ENCODE measurements around the gene CSPG4.
"Not testable (repeated sequence)": the region's sequence is repeated elsewhere in the genome, so short reads cannot be mapped to it uniquely, and the experiment has no call there.

The CSPG4 gene

DNA sequence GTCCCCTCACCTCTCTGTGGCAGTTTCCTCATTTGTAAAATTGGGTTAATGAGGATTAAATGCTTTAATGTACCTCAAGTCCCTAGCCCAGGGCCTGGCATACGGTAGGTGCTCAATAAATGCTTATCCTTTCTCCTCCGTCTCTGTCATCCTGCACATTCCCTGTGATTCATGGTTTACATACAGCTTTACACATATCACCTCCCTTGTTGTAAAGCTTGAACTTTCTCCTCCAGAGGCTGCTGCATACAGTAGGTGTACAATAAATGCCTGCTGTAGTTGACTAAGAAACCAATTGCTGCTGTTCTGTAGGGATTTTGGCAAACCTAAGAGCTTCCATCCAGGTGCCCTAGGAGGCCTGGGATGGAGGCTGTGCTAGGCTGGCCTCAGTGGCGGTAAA, 1.5 kb upstream of the CSPG4 start:
- Histone ChIP-seq H3K9ac (ENCODE audit: low read depth in 1 of 2, low read length in 2 of 2) (no peak overlapping the region), H3K27me3 (ENCODE audit: control insufficient read depth in 2 of 2, insufficient read depth in 2 of 2, low read length in 2 of 2) (no peaks in the 10 kb centered on the region), H3K9me3 (ENCODE audit: control insufficient read depth in 2 of 2, low read length in 2 of 2) (no peaks in the 10 kb centered on the region), H3K27ac (ENCODE audit: low read depth in 2 of 2, low read length in 2 of 2) (no peak overlapping the region), H3K36me3 (ENCODE audit: control insufficient read depth in 2 of 2, insufficient read depth in 2 of 2, low read length in 2 of 2) (no peaks in the 10 kb centered on the region), H3K4me1 (ENCODE audit: control insufficient read depth in 2 of 2, insufficient read depth in 2 of 2, low read length in 2 of 2) (peaks cover 9 to 11% of the 10 kb centered on the region in 2 donors), H3K4me3 (ENCODE audit: low read length in 2 of 2) (no peak overlapping the region)

DNA sequence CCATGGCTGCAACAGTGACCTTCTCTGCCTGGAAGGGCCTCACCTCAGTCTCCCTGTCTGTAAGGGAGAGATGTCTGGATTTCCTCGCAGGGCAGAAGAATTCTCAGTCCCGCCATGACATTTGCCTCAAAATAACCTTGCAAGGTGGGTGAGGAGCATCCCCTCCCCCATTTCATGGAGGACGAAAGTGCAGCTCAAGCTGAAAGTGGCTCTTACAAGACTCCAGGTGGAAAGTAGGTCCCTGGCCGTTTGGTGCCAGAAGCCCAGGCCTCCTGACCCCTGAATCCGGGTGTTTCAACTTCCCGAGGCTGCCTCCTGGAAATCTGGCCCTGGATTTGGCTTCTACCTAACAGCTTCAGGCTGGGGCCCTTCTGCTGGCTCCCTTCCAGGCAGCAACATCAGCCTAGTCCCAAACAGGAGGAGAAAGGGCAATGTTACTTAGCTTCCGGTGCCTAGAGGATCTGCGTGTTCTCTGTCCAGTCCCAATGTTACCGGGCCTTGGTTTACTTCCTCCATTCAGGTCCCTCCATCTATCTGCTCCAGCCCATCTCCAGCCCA, 769 bp upstream of the CSPG4 start:
- no peaks in the 10 kb centered on the region for H3K36me3 ChIP-seq (ENCODE audit: control insufficient read depth in 2 of 2, insufficient read depth in 2 of 2, low read length in 2 of 2)
- H3K27me3 ChIP-seq (ENCODE audit: control insufficient read depth in 2 of 2, insufficient read depth in 2 of 2, low read length in 2 of 2) = no peaks in the 10 kb centered on the region
- peak overlapping the region; percentile 4 to 75 for H3K27ac ChIP-seq (ENCODE audit: low read depth in 2 of 2, low read length in 2 of 2)
- H3K4me1 ChIP-seq (ENCODE audit: control insufficient read depth in 2 of 2, insufficient read depth in 2 of 2, low read length in 2 of 2) = peaks cover 9 to 12% of the 10 kb centered on the region in 2 donors
- H3K9me3 ChIP-seq (ENCODE audit: control insufficient read depth in 2 of 2, low read length in 2 of 2) = no peaks in the 10 kb centered on the region
- no peak overlapping the region for H3K4me3 ChIP-seq (ENCODE audit: low read length in 2 of 2)
- H3K9ac ChIP-seq (ENCODE audit: low read depth in 1 of 2, low read length in 2 of 2) = no peak overlapping the region

DNA sequence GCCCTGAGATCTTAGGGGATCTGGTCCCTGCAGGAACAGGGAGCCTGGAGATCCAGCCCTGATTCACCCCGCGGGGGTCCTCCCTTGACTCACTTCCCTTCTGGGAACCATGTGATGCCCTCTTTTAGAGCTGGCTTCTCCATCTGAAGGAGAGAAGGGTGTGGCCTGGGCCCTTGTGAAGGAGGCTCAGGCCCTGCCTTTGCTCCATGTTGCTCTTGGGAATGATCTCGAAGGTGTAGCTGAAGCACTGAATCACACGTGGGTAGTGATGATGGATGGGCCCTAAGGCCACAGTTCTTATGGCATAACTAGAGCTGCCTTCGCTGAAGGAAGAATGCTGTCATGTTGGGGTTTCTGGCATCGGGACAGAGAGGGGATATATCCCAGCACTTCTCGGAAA, 1.2 kb downstream of the CSPG4 start:
- not testable (repeated sequence) for H3K9me3 ChIP-seq (ENCODE audit: control insufficient read depth in 2 of 2, low read length in 2 of 2); H3K36me3 ChIP-seq (ENCODE audit: control insufficient read depth in 2 of 2, insufficient read depth in 2 of 2, low read length in 2 of 2); H3K27ac ChIP-seq (ENCODE audit: low read depth in 2 of 2, low read length in 2 of 2); H3K9ac ChIP-seq (ENCODE audit: low read depth in 1 of 2, low read length in 2 of 2); H3K27me3 ChIP-seq (ENCODE audit: control insufficient read depth in 2 of 2, insufficient read depth in 2 of 2, low read length in 2 of 2)
- Histone ChIP-seq H3K4me3 (ENCODE audit: low read length in 2 of 2) (peak overlapping the region in 1 of 2 donors; percentile 42), H3K4me1 (ENCODE audit: control insufficient read depth in 2 of 2, insufficient read depth in 2 of 2, low read length in 2 of 2) (peaks cover 9 to 12% of the 10 kb centered on the region in 2 donors)

DNA sequence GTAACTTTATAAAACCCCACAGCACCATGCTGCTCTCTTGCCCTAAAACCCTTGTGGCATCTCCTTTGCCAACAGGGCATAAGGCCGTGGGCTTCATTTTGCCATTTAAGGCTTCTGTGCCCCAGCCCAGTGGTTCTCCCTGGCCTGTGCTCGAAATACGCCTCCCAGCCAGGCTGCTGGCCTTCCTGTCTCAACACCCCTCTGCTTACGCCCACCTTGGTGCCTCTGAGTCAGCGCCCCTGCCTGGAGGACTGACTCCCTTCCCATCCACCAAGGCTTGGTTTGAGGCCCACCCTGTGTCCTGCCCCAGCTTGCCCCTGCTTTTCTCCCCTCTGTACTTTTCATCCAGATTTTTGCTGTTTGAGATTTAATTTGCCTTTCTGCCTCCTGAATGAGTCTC, 1.8 kb downstream of the CSPG4 start:
- H3K4me3 ChIP-seq (ENCODE audit: low read length in 2 of 2); H3K9me3 ChIP-seq (ENCODE audit: control insufficient read depth in 2 of 2, low read length in 2 of 2); H3K36me3 ChIP-seq (ENCODE audit: control insufficient read depth in 2 of 2, insufficient read depth in 2 of 2, low read length in 2 of 2); H3K9ac ChIP-seq (ENCODE audit: low read depth in 1 of 2, low read length in 2 of 2); H3K27me3 ChIP-seq (ENCODE audit: control insufficient read depth in 2 of 2, insufficient read depth in 2 of 2, low read length in 2 of 2); H3K27ac ChIP-seq (ENCODE audit: low read depth in 2 of 2, low read length in 2 of 2): not testable (repeated sequence)
- peaks cover 9 to 12% of the 10 kb centered on the region in 2 donors for H3K4me1 ChIP-seq (ENCODE audit: control insufficient read depth in 2 of 2, insufficient read depth in 2 of 2, low read length in 2 of 2)

DNA sequence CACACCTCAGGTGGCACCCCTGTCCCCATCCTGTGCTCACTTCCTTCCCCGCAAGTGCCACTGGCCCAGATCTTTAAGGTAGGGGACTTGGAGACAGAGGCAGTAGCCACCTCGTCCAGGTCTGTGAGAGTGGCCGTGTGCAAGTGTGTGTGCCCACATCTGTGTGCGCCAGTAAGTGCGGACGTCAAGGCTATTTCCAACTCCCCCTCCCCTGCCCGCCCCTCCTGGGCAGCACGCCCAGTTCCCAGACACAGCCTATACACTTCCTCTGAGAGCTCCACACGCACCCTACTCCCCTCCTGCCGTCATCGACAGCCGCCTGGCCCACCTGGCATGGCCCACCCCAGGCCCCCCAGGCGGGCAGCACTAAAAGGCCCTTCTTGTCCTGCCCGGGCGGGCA, 3.2 kb downstream of the CSPG4 start:
- not testable (repeated sequence) for H3K4me3 ChIP-seq (ENCODE audit: low read length in 2 of 2); H3K9ac ChIP-seq (ENCODE audit: low read depth in 1 of 2, low read length in 2 of 2)

DNA sequence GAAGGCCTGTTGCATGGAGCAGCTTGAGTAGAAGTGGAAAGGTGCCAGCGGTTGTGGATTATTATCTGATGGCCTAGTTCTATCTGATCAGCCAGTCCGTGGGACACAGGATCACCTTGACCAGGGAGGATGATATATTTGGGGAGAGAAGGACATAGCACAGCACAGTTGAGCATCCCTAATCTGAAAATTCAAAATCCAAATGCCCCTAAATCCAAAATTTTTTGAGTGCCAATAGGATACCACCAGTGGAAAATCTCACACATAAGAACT, 6.0 kb downstream of the CSPG4 start:
- no peak overlapping the region for H3K4me3 ChIP-seq (ENCODE audit: low read length in 2 of 2)
- H3K4me1 ChIP-seq (ENCODE audit: control insufficient read depth in 2 of 2, insufficient read depth in 2 of 2, low read length in 2 of 2) = peaks cover 0 to 4% of the 10 kb centered on the region in 2 donors
- H3K9me3 ChIP-seq (ENCODE audit: control insufficient read depth in 2 of 2, low read length in 2 of 2) = no peaks in the 10 kb centered on the region
- H3K9ac ChIP-seq (ENCODE audit: low read depth in 1 of 2, low read length in 2 of 2) = no peak overlapping the region
- H3K36me3 ChIP-seq (ENCODE audit: control insufficient read depth in 2 of 2, insufficient read depth in 2 of 2, low read length in 2 of 2) = no peaks in the 10 kb centered on the region
- H3K27me3 ChIP-seq (ENCODE audit: control insufficient read depth in 2 of 2, insufficient read depth in 2 of 2, low read length in 2 of 2) = no peaks in the 10 kb centered on the region
- H3K27ac ChIP-seq (ENCODE audit: low read depth in 2 of 2, low read length in 2 of 2) = no peak overlapping the region

More for the DNA sequence above, 3.2 kb downstream of the CSPG4 start:
- peak overlapping the region; percentile 51 to 61 for H3K27ac ChIP-seq (ENCODE audit: low read depth in 2 of 2, low read length in 2 of 2)
- H3K4me1 ChIP-seq (ENCODE audit: control insufficient read depth in 2 of 2, insufficient read depth in 2 of 2, low read length in 2 of 2); H3K36me3 ChIP-seq (ENCODE audit: control insufficient read depth in 2 of 2, insufficient read depth in 2 of 2, low read length in 2 of 2); H3K9me3 ChIP-seq (ENCODE audit: control insufficient read depth in 2 of 2, low read length in 2 of 2); H3K27me3 ChIP-seq (ENCODE audit: control insufficient read depth in 2 of 2, insufficient read depth in 2 of 2, low read length in 2 of 2): not testable (repeated sequence)

DNA sequence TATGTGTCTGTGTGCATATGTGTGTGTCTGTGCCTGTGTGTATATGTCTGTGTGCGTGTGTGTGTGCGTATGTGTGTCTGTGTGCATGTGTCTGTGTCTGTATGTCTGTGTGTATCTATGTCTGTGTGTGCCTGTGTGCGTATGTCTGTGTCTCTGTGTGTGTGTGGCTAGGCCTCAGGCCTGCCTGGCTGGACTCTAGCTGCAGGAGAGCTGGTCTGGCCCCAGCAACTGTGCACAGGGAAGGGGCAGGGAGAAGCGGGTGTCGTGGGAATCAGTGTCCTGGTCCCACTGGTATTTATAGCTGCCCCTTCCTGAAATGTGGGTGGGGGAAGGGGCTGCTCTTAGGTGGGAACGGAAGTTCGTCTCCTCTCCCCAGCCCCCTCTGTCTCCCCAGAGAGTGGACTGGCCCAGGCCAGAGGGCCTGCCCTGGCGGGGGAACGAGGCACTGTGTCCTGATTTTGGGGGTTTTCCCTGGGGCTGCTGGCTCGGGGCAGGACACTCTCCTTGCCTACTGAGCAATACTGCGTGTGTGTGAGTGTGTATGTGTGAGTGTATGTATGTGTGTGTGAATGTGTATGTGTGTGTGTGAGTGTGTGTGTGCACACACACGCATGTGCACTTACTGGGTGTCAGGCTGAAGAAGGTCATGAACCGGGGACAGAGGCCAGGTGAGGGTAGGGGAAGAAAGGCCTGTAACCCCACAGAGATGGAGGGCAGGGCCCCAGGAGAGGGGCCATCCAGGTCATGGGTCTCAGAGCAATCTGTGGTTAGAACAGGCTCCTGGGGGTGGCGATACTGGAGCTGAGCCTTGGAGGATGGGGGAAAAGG, 6.6 kb downstream of the CSPG4 start:
- no peak overlapping the region for H3K4me3 ChIP-seq (ENCODE audit: low read length in 2 of 2)
- no peaks in the 10 kb centered on the region for H3K9me3 ChIP-seq (ENCODE audit: control insufficient read depth in 2 of 2, low read length in 2 of 2)
- H3K27me3 ChIP-seq (ENCODE audit: control insufficient read depth in 2 of 2, insufficient read depth in 2 of 2, low read length in 2 of 2) = no peaks in the 10 kb centered on the region
- H3K4me1 ChIP-seq (ENCODE audit: control insufficient read depth in 2 of 2, insufficient read depth in 2 of 2, low read length in 2 of 2) = peaks cover under 1 to 4% of the 10 kb centered on the region in 2 donors
- no peaks in the 10 kb centered on the region for H3K36me3 ChIP-seq (ENCODE audit: control insufficient read depth in 2 of 2, insufficient read depth in 2 of 2, low read length in 2 of 2)
- no peak overlapping the region for H3K27ac ChIP-seq (ENCODE audit: low read depth in 2 of 2, low read length in 2 of 2)
- no peak overlapping the region for H3K9ac ChIP-seq (ENCODE audit: low read depth in 1 of 2, low read length in 2 of 2)

DNA sequence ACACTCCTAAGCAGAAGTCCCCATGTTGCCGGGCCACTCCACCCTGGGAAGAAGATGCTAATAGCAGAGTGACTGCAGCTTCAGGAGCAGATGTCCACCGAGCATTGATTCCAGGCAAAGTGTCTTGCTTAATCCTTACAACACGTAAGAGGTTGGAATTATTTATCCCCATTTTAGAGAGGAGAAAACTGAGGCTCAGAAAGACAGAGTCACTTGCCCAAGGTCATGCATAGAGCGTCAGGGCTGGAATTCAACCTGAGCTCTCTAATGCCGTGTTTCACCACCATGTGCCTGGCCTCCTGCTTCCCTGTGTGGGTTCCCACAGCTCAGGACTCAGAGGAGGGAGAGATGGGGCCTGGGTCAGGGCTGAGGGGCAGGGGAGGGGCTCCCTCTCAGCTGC, 7.3 kb downstream of the CSPG4 start:
- H3K27ac ChIP-seq (ENCODE audit: low read depth in 2 of 2, low read length in 2 of 2); H3K27me3 ChIP-seq (ENCODE audit: control insufficient read depth in 2 of 2, insufficient read depth in 2 of 2, low read length in 2 of 2); H3K9me3 ChIP-seq (ENCODE audit: control insufficient read depth in 2 of 2, low read length in 2 of 2); H3K4me3 ChIP-seq (ENCODE audit: low read length in 2 of 2); H3K36me3 ChIP-seq (ENCODE audit: control insufficient read depth in 2 of 2, insufficient read depth in 2 of 2, low read length in 2 of 2); H3K9ac ChIP-seq (ENCODE audit: low read depth in 1 of 2, low read length in 2 of 2); H3K4me1 ChIP-seq (ENCODE audit: control insufficient read depth in 2 of 2, insufficient read depth in 2 of 2, low read length in 2 of 2): not testable (repeated sequence)

DNA sequence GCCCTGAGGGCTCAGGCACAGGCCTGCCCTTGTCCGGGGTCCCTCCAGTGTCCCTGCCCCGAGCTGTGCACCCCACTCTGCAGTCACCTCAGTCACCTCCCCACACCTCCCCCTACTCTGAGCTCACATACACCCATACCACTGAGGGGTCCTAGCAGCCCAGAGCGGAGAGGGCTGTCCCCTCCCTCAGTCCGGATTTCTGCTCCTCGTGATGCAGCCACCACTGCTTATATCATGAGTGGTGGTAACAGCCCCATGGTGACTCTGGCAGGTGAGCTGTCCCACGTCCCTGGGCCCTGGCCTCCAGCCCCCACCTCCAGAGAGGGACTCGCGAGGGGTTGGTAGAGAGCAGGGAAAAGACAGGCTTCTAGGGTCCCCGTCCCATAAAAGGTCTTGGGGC, 8.0 kb downstream of the CSPG4 start:
- peaks cover 7 to 8% of the 10 kb centered on the region in 2 donors for H3K4me1 ChIP-seq (ENCODE audit: control insufficient read depth in 2 of 2, insufficient read depth in 2 of 2, low read length in 2 of 2)
- H3K9ac ChIP-seq (ENCODE audit: low read depth in 1 of 2, low read length in 2 of 2) = no peak overlapping the region
- no peaks in the 10 kb centered on the region for H3K27me3 ChIP-seq (ENCODE audit: control insufficient read depth in 2 of 2, insufficient read depth in 2 of 2, low read length in 2 of 2)
- peak overlapping the region; percentile 15 to 16 for H3K27ac ChIP-seq (ENCODE audit: low read depth in 2 of 2, low read length in 2 of 2)
- H3K9me3 ChIP-seq (ENCODE audit: control insufficient read depth in 2 of 2, low read length in 2 of 2) = no peaks in the 10 kb centered on the region
- no peaks in the 10 kb centered on the region for H3K36me3 ChIP-seq (ENCODE audit: control insufficient read depth in 2 of 2, insufficient read depth in 2 of 2, low read length in 2 of 2)
- no peak overlapping the region for H3K4me3 ChIP-seq (ENCODE audit: low read length in 2 of 2)

DNA sequence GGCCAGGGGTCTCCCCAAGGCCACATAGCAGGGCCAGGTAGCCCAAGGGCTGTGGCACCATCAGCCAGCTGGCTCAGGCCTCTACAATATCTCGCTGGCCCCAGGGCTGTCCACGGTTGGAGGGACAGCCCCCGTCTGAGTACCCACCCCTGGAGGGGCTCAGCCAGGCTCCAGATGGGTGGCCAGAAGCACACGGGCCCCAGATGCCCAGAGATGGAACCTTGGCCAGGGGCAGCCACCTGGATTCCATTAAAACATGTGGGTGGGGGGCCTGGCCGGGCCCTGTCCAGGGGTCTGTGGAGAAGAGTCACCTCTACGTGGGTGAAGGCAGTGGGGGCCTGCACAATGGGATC, 8.4 kb downstream of the CSPG4 start:
- Histone ChIP-seq H3K36me3 (ENCODE audit: control insufficient read depth in 2 of 2, insufficient read depth in 2 of 2, low read length in 2 of 2) (no peaks in the 10 kb centered on the region), H3K4me1 (ENCODE audit: control insufficient read depth in 2 of 2, insufficient read depth in 2 of 2, low read length in 2 of 2) (peaks cover 7% of the 10 kb centered on the region in 2 donors), H3K9ac (ENCODE audit: low read depth in 1 of 2, low read length in 2 of 2) (no peak overlapping the region), H3K4me3 (ENCODE audit: low read length in 2 of 2) (no peak overlapping the region), H3K9me3 (ENCODE audit: control insufficient read depth in 2 of 2, low read length in 2 of 2) (no peaks in the 10 kb centered on the region), H3K27me3 (ENCODE audit: control insufficient read depth in 2 of 2, insufficient read depth in 2 of 2, low read length in 2 of 2) (no peaks in the 10 kb centered on the region), H3K27ac (ENCODE audit: low read depth in 2 of 2, low read length in 2 of 2) (peak overlapping the region; percentile 13 to 16)
